DMS153 (cell line): ENCODE results near the gene PSG1.
"Not testable (repeated sequence)": the region's sequence is repeated elsewhere in the genome, so short reads cannot be mapped to it uniquely, and the experiment has no call there.

Source experiments
- DNase-seq: peaks from one replicate; lab custom pipeline; 2025; lab: John Stamatoyannopoulos, UW

Gene PSG1

DNA sequence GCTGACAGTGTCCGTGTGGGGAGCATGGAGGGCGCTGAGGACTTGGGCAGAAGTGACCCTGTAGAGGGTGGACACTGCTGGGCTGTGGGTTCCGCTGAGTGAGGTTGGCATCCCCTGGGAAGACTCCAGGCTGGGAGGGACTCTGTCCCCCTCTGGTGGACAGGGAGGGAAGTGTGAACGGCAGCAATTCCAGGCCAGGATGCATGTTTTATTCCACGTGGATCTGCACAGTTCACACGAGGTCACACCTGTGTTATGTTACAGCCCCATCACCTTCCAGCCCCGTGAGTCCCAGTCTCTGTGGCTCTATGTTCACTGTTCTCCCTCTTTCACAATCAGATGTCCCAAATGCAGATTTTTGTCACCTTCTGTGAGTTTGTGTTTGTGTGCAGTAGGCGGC is 1.8 kb upstream of the PSG1 start:
- DNase-seq: not testable (repeated sequence)

DNA sequence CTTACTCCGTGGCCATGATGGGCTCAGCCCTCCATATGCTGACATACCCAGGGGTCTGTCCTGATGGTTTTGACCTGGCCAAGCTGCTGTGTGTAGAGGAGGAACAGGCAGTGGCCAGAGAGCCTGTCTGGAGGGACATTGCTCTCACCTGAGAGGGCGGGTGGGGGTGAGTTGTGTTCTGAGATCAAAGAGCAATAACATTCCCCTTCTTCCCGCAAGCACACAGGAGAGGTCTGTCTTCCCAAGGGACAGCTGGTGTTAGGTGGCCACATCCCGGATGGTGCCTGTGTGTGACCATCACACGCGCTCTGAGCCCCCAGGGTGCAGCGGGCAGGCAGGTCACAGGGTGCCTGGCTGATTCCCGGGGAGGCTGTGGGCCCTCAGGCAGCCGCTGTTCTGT is 1.1 kb upstream of the PSG1 start:
- DNase-seq: not testable (repeated sequence)

DNA sequence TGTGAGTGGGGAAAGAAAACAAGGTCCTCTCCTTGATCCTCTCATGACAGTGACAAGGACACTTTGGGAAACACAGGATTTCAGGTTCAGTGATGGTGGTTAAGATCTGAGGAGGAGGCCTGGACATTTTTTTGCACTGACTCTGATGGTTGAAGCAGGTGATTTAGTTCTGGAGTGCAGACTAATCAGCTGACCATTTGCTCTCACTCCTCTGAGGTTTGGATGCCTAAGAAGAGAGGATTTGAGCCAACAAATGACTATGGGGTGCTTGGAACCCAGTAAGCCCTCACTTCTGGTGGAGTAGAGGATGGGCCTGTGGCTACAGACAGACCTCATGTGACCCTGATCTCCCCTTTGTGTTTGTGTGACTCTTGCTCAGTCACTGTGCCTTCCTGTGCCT is 2.9 kb downstream of the PSG1 start:
- DNase-seq: not testable (repeated sequence)

DNA sequence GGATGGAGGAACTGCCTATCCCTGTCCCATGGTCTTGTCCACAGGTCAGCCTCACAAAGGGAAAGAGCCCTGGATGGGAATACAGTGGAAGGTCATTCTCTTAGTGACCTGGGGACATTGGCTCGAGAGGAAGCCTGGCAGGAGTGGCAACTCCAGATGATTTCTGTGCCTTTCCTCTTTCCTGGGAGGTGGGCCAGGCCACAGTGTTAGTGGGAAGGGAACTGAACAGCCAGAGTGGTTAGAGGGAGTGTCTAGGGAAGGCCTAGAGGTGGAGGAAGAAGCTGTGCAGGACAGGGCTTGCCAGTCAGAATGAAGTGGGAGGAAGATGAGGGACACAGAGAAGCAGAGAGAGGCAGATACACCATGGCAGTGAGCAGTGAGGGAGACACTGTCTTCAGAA is 3.6 kb downstream of the PSG1 start:
- DNase-seq: not testable (repeated sequence)

DNA sequence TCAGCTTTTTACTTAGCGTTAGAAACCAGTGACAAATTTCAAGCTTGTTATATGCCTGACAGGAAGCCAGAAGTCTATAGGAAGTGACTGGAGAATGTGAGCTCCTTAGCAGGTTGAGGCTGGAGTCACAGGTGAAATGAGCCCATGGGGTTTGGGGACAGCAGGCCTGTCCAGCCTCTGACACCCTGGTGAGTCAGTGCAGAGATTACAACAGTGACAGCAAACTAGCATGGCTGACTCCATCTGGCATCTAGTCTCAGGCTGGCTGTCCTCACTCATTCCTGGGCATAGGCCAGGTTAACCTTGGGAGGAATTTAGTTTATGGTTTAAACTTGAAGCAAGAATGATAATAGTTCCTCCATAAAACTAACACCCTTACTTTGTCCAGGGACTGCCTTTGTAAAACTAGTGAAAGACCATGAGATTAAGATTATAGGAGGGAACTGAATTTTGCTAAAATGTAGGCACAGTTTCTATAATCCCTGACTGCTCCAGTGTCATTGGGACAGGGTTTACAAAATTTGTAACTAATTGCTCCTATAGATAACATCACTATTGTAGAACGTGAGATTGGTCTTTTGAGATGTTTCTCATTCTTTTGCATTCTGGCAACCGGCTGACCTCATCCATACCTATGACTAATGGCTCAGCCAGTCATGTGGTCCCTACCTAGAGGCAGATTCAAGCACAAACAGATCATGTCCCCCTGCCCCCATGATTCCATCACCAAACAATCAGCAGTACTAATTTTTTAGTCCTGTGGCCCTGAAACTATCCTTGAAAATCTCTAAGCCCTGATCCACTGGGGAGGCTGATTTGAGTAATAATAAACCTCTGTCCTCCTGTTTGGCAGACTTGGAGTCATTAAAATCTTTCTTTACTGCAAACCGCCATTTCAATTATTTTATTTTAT is 4.4 kb downstream of the PSG1 start:
- DNase-seq: not testable (repeated sequence)

DNA sequence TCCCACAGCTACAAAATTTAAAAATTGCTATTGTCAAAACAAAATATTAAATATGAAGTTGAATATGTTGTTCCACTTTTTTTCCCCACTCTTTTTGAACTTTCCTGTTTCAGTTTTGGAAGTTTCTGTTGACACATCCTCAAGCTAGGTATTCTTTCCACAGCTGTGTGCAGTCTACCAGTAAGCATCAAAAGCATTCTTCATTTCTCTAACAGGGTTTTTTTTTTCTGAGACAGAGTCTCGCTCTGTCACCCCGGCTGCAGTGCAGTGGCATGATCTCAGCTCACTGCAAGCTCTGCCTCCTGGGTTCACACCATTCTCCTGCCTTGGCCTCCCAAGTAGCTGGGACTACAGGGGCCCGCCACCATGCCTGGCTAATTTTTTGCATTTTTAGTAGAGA is 5.4 kb downstream of the PSG1 start:
- DNase-seq: not testable (repeated sequence)

DNA sequence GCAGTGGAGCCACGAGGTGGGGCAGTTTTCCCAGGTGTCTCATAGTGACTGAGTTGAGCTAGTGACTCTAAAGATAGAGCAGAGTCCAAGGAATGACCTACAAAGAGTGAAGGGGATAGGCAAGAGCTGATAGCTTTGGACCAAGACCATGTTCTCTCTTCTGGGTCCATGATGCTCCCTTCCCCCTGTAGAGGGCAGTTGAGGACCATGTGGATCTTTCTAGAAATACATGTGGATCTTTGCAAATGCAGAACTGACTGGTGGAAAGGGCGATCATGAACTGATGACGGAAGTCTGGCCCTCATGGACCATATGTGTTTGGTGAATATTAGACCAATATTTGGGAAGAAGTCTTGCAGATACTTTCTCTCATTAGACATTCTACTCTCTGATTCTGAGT is 6.9 kb downstream of the PSG1 start:
- DNase-seq: no peak

DNA sequence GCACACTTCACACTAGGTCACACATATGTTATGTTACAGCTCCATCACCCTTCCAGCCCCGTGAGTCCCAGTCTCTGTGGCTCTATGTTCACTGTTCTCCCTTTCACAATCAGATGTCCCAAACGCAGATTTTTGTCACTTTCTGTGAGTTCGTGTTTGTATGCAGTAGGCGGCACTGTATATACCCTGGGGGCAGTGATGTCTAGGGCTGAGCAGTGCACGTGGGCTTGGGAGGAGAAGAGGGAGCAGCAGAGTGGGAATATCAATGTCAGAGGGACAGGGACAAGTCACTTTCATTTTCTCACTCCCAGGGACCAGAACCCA is 22.0 kb downstream of the PSG1 start:
- no peak for DNase-seq

DNA sequence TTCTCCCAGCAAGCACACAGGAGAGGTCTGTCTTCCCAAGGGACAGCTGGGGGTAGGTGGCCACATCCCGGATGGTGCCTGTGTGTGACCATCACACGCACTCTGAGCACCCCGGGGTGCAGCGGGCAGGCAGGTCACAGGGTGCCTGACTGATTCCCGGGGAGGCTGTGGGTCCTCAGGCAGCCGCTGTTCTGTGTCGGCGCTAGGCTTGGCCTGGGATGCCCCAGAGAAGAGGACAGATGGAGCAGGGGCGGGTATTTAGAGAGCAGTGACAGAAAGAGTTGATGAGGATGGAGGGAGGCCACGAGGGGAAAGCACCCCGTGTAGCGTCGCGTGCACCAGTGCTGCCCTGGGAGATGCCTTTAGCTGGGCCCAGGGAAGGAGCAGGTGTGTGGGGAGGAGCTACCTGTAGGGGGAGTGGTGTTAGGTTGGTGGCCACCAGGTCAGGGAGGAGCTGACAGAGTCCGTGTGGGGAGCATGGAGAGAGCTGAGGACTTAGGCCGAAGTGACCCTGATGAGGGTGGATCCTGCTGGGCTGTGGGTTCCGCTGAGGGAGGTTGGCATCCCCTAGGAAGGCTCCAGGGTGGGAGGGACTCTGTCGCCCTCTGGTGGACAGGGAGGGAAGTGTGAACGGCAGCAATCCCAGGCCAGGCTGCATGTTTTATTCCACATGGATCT is 22.5 kb downstream of the PSG1 start:
- not testable (repeated sequence) for DNase-seq

DNA sequence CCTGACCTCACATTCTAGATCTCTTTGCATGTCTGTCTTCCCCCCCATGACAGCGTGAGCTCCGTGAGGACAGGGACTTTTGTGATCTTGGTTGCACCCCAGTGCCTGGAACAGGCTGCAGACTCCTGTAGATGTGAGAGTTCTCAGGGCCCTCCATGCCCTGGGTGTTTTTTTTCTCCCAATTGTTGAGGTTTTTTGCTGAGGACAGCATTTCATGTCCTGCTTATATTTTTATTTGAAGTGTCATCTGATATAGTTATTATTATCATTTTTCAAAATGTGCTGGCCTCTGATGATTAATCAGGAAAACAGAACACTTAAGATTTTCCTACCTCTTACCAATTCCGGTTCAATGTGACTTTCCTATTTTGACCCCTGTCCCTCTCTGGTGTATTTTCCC is 24.8 kb downstream of the PSG1 start:
- not testable (repeated sequence) for DNase-seq

DNA sequence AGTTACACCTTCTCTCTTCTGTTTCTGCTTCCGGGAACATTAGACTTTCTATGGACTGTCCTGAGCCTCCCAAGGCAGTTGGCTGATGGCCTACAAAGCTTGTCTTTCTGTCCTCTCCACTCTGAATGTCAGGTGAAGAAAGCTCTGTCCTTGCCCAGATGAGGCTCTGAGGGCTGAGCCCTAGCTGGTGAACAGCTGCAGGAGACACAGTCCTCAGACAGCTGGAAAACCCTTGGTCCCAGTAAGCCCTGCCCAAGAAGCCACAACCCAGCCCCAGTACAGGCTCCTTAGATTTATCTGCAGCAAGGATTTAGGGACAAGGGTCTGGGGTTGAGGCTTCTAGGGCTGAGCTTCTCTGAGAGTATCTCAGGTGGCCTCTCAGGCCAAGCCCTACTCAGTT is 26.3 kb downstream of the PSG1 start:
- not testable (repeated sequence) for DNase-seq

DNA sequence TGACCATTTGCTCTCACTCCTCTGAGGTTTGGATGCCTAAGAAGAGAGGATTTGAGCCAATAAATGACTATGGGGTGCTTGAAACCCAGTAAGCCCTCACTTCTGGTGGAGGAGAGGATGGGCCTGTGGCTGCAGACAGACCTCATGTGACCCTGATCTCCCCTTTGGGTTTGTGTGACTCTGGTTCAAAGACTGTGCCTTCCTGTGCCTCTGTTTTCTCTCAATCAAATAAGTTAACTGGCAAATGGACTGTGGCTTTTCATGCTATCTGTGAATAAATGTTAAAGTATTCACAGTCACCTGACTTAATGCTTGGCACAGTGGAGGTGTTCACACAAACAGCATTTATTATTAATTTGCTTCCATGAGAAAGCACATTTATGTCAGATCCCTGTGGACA is 26.7 kb downstream of the PSG1 start:
- not testable (repeated sequence) for DNase-seq

DNA sequence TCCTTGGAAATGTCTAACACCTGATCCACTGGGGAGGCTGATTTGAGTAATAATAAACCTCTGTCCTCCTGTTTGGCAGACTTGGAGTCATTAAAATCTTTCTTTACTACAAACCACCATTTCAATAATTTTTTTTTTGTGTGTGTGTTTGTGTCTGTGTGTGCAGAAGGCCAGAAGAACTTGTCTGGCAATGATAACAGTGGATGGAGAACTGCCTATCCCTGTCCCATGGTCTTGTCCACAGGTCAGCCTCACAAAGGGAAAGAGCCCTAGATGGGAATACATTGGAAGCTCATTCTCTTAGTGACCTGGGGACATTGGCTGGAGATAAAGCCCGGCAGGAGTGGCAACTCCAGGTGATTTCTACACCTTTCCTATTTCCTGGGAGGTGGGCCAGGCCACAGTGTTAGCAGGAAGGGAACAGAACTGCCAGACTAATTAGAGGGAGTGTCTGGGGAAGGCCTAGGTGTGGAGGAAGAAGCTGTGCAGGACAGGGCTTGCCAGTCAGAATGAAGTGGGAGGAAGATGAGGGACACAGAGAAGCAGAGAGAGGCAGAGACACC is 27.7 kb downstream of the PSG1 start:
- not testable (repeated sequence) for DNase-seq

DNA sequence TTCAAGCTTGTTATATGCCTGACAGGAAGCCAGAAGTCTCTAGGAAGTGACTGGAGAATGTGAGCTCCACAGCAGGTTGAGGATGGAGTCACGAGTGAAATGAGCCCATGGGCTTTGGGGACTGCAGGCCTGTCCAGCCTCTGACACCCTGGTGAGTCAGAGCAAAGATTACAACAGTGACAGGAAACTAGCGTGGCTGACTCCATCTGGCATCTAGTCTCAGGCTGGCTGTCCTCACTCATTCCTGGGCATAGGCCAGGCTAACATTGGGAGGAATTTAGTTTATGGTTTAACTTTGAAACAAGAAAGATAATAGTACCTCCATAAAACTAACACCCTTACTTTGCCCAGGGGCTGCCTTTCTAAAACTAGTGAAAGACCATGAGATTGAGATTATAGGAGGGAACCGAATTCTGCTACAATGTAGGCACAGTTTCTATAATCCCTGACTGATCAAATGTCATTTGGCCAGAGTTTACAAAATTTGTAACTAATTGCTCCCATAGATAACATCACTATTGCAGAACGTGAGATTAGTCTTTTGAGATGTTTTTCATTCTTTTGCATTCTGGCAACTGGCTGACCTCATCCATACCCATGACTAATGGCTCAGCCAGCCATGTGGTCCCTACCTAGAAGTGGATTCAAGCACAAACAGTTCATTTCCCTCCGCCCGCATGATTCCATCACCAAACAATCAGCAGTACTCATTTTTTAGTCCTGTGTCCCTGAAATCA is 28.4 kb downstream of the PSG1 start:
- DNase-seq: no peak

DNA sequence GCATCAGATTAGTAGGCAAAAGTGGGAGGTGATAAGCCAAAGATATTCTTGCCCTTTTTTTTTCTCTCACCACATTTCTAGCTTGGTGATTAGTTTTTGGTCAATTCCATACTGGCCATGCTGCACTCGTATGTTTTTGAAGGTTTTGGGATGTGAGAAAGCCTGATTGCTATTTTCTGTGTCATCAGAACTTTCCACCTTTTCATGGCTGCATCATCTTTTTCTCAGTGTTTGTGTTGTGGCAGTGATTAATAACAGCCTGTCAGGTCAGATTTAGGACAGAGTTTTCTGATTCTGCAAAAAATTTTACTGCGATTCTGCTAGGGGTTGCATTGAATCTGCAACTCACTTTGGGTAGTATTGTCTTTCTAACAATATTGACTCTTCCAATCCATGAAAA is 32.9 kb downstream of the PSG1 start:
- DNase-seq: no peak

DNA sequence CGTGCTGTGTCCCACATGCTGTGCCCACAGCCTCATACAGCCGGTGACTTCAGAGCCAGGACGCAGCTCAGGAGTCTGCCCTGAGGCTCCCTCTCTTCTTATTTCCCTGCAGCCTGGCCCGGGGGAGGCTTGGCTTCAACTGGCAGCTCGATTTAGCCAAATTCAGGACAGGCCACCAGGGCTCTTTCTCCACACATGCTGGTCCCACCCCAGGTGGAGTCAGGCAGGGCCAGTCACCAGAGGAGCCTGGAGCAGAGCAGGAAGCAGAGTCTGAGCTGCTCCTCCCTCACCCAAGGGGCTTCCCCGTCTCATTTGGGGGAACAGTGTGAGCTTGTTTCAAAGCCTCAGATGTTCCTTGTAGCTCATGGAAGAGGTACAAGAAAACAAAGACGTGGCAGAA is 35.9 kb downstream of the PSG1 start:
- DNase-seq: not testable (repeated sequence)

DNA sequence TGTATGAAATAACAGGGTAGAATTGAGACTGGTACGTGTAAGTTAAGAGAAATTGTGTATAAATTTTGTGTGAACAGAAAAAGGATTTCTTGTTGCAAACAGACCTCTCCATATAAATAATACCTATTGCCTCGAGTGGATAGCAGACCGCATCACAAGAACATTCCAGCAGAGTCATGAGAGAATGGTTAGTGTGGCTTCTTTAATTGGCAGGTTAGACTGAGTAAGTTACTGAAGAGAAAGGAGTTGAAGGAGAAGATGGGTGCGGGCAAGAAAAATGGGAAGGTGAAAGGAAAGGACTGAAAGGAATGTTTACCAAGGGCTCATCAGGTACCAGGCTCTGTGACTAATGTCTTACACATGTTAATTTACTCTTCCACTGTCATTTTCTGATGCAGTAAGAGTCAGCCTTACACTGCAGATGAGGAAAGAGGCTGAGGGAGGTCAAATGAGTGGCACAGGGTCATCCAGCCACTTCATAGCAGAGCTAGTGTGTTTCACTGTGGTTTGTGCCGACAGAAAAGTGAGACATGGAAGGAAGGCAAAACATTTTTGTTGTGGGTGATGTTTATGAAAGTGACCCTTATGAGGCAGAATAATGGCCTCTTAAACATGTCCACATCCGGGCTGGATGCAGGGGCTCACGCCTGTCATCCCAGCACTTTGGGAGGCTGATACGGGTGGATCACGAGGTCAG is 46.6 kb downstream of the PSG1 start:
- DNase-seq: not testable (repeated sequence)

DNA sequence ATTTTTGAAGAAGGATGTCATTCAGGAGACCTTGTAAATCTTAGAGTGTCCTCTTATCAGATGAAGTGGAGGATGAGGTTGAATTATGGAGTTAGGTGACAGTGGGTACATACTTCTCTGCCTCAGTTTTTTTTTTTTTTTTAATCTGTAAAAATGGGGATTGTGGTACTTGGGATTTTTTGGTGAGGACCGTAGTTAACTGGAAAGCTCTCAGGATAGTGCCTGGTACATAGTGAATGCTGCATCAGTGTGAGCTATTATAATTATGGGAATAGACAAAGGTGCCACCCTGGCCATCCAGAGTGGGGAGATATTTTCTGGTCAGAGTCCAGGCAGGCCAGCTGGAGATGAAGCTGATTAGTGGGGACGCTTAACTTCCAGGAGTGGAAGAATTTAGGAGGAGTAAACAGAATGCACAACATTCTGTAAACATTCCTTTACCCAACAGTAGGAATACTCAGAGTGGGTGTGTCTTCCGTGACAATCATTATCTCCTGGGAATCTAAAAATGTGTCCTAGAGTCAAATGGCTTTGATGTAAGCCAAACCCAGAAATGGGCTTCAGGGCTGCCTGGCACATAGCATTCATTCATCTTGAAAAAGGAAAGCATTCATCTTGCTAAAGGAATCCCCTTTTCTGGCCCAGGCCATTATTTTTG is 47.4 kb downstream of the PSG1 start:
- not testable (repeated sequence) for DNase-seq

DNA sequence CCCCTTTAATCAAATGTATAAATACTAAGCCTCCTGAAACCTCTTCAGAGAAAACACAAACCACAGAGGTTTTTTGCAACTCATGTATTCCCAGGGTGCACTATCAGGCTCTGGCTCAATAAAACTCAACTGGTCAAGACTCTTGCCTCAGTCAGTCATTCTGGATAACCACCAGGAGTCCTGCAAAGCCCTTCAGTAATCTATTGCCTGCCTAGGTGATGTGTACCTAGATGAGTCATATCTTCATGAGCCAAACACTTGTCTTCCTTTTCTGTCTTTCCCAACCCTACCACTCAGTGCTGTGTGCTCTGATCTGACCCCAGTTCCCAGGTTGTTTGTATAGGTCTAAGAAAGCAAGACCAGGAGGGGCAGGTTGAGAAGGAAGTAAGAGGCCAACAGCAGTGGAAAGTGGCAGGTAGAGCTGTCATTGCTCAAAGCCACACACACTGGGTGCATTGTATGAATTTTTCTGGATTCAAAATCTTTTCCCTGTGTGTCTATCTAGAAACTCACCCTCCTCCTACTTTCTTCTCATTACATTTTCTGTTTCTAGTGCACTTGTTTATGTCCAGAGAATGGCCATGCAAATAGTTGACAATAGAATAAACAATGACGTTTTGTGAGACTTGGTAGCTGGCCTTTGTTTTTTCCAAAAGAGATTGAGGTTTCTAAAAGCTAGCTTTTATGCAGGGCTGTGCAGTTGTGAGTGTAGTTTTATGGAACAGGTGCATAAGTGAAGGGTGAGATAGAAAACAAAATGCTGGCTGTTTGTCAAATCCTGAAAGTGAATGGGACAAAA is 48.1 kb downstream of the PSG1 start:
- DNase-seq: peak; percentile 53

DNA sequence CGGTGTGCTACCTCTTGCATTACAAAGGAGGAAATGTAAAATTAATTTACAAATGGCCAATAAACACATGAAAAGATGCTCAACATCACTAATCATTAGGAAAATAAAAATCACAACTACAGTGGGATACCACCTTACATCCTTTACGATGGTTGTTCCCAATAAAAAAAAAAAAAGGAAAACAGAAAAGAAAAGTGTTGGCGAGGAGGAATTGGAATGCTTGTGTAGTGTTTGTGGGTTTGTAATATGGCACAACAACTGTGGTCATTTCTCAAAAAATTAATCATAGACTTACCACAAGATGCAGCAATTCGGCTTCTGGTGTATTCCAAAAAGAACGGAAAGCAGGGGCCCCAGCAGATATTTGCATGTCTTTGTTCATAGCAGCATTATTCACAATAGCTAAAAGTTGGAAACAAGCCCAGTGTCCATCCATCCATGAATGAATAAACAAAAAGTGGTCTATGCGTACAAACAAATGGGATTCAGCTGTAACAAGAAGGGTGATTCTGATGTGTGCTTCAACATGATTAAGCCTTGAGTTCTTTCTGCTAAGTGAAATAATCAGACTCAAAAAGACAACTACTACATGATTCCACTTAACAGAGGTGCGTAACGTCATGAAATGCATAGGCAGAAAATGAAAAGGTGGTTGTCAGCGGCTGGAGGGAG is 58.1 kb downstream of the PSG1 start:
- DNase-seq: peak; percentile 97
